PFSK-1 (cell line): ENCODE data around the gene CEBPA.

Source experiments
- FOXP2 ChIP-seq: optimal IDR thresholded peaks from 2 replicates; pipeline ENCODE3; 2011; ENCODE audit warnings: borderline replicate concordance, control low read depth, inconsistent platforms; ENCODE audit not compliant: insufficient read depth; ENCODE audit errors: extremely low read length, extremely low read depth
- POLR2AphosphoS5 ChIP-seq: IDR thresholded peaks from 2 replicates; pipeline ENCODE4 v1.6.1; 2012; ENCODE audit warnings: low read depth, mild to moderate bottlenecking, control low read depth, low read length, moderate library complexity
- REST ChIP-seq, 2 experiments: IDR thresholded peaks; 2 replicates each; pipeline versions ENCODE4 v1.6.1 to v1.8.0; 2011 to 2012; ENCODE audit warnings: low read depth in 2 of 2, low read length in 2 of 2, control low read depth in 1 of 2, inconsistent platforms in 1 of 2, mild to moderate bottlenecking in 1 of 2, moderate library complexity in 1 of 2; ENCODE audit not compliant: insufficient read depth in 1 of 2
- SIN3A ChIP-seq: IDR thresholded peaks from 2 replicates; pipeline ENCODE4 v1.6.1; 2012; ENCODE audit warnings: mild to moderate bottlenecking, low read length, moderate library complexity, borderline replicate concordance; ENCODE audit not compliant: insufficient read depth
- TAF1 ChIP-seq: IDR thresholded peaks from 2 replicates; pipeline ENCODE4 v1.6.1; 2012; ENCODE audit warnings: low read length, control low read depth, borderline replicate concordance; ENCODE audit not compliant: insufficient read depth

- TF ChIP-seq REST (IDR thresholded peaks at IDR 0.05; ENCODE audit: insufficient read depth in 1 of 2, low read depth in 2 of 2, low read length in 2 of 2) (no peak), POLR2AphosphoS5 (no peak), TAF1 (no peak), SIN3A (no peak), FOXP2 (no peak)
These were observed 12.1 kb downstream of the CEBPA start for GRCh38 chr19:33290082-33290815.
